Loucy (cell line): ENCODE data around the gene ANKRD34A.
"Not testable (repeated sequence)": the region's sequence is repeated elsewhere in the genome, so short reads cannot be mapped to it uniquely, and the experiment has no call there.

Source experiments
- H2AFZ ChIP-seq: fragments of 200-600 bp; sonication (generic); 2 replicates; pipeline ENCODE4 v1.6.0; 2016; ENCODE audit warnings: antibody characterized with exemption, mild to moderate bottlenecking, low read length, moderate library complexity
- H3F3A ChIP-seq: fragments of 200-600 bp; 2 replicates; pipeline ENCODE4 v1.6.0; 2016; ENCODE audit warnings: antibody characterized with exemption, low read depth, mild to moderate bottlenecking
- H3K27me3 ChIP-seq: fragments of 200-600 bp; sonication (generic); 2 replicates; pipeline ENCODE4 v1.6.1; 2014; ENCODE audit warnings: low read length, mild to moderate bottlenecking; ENCODE audit not compliant: insufficient read depth, poor library complexity, severe bottlenecking
- H3K36me3 ChIP-seq: fragments of 200-600 bp; sonication (generic); 2 replicates; pipeline ENCODE4 v1.6.1; 2016; ENCODE audit warnings: low read length; ENCODE audit not compliant: insufficient read depth
- H3K4me1 ChIP-seq: fragments of 200-600 bp; sonication (generic); 2 replicates; pipeline ENCODE4 v1.5.1; 2014; ENCODE audit warnings: low read length, mild to moderate bottlenecking; ENCODE audit not compliant: insufficient read depth, poor library complexity, severe bottlenecking
- H3K4me2 ChIP-seq: fragments of 200-600 bp; sonication (generic); 2 replicates; pipeline ENCODE4 v1.6.0; 2014; ENCODE audit warnings: antibody characterized with exemption, low read length, low read depth, mild to moderate bottlenecking; ENCODE audit not compliant: poor library complexity, severe bottlenecking
- H3K4me3 ChIP-seq: fragments of 200-600 bp; sonication (generic); 2 replicates; pipeline ENCODE4 v1.5.1; 2014; ENCODE audit warnings: low read length, mild to moderate bottlenecking, mixed read lengths; ENCODE audit not compliant: poor library complexity, severe bottlenecking
- H3K79me2 ChIP-seq: fragments of 200-600 bp; sonication (generic); 2 replicates; pipeline ENCODE4 v1.6.1; 2014; ENCODE audit warnings: low read length; ENCODE audit not compliant: insufficient read depth
- H3K9ac ChIP-seq: fragments of 200-600 bp; sonication (generic); 2 replicates; pipeline ENCODE4 v1.6.0; 2014; ENCODE audit warnings: mild to moderate bottlenecking, low read depth, low read length, moderate library complexity; ENCODE audit not compliant: poor library complexity, severe bottlenecking
- H3K9me2 ChIP-seq: fragments of 200-600 bp; sonication (generic); replicated peaks from 2 replicates; pipeline ENCODE4 v1.6.1; 2016; ENCODE audit warnings: low read depth, low read length, mixed read lengths
- H3K9me3 ChIP-seq: fragments of 200-600 bp; sonication (generic); 2 replicates; pipeline ENCODE4 v1.6.1; 2014; ENCODE audit warnings: mild to moderate bottlenecking, antibody characterized with exemption, low read length, low read depth; ENCODE audit not compliant: insufficient read depth
- H4K20me1 ChIP-seq: fragments of 200-600 bp; sonication (generic); 2 replicates; pipeline ENCODE4 v1.6.0; 2014; ENCODE audit warnings: antibody characterized with exemption, low read length, mild to moderate bottlenecking; ENCODE audit not compliant: insufficient read depth, poor library complexity, severe bottlenecking
- EZH2phosphoT487 ChIP-seq: fragments of 200-600 bp; IDR thresholded peaks from 2 replicates; pipeline ENCODE4 v1.6.1; 2018; ENCODE audit warnings: antibody characterized with exemption, mild to moderate bottlenecking, moderate library complexity, borderline replicate concordance
- TF ChIP-seq, protein P1 (sequence below): fragments of 200-600 bp; sonication (generic); conservative IDR thresholded peaks from 2 replicates; pipeline ENCODE4 v1.5.1; 2014; ENCODE audit warnings: mild to moderate bottlenecking, antibody characterized with exemption, low read length

The ANKRD34A gene

GRCh38 chr1:145936247-145936646 is 28.1 kb downstream of the ANKRD34A start:
- Histone ChIP-seq H3K9me3 (no peaks in the 10 kb centered on the region), H3F3A (no peaks in the 10 kb centered on the region), H3K4me2 (no peak overlapping the region), H3K9me2 (no peaks in the 10 kb centered on the region), H2AFZ (no peak overlapping the region), H3K79me2 (no peaks in the 10 kb centered on the region), H3K36me3 (peaks cover 35% of the 10 kb centered on the region; the same call in 1 of the 2 replicates), H3K4me1 (no peaks in the 10 kb centered on the region), H4K20me1 (no peaks in the 10 kb centered on the region), H3K27me3 (no peaks in the 10 kb centered on the region), H3K4me3 (no peak overlapping the region), H3K9ac (no peak overlapping the region)
- TF ChIP-seq EZH2phosphoT487, result no peak
- TF ChIP-seq, protein P1, sequence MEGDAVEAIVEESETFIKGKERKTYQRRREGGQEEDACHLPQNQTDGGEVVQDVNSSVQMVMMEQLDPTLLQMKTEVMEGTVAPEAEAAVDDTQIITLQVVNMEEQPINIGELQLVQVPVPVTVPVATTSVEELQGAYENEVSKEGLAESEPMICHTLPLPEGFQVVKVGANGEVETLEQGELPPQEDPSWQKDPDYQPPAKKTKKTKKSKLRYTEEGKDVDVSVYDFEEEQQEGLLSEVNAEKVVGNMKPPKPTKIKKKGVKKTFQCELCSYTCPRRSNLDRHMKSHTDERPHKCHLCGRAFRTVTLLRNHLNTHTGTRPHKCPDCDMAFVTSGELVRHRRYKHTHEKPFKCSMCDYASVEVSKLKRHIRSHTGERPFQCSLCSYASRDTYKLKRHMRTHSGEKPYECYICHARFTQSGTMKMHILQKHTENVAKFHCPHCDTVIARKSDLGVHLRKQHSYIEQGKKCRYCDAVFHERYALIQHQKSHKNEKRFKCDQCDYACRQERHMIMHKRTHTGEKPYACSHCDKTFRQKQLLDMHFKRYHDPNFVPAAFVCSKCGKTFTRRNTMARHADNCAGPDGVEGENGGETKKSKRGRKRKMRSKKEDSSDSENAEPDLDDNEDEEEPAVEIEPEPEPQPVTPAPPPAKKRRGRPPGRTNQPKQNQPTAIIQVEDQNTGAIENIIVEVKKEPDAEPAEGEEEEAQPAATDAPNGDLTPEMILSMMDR, result no peak

- H3K9me3 ChIP-seq, result no peaks in the 10 kb centered on the region
- H3K4me1 ChIP-seq, result no peaks in the 10 kb centered on the region
- no peaks in the 10 kb centered on the region for H4K20me1 ChIP-seq
- H3K79me2 ChIP-seq, result no peaks in the 10 kb centered on the region
- no peak overlapping the region for H2AFZ ChIP-seq
- no peak for TF ChIP-seq EZH2phosphoT487
- TF ChIP-seq, protein P1, result no peak
- H3F3A ChIP-seq, result no peaks in the 10 kb centered on the region
- no peaks in the 10 kb centered on the region for H3K27me3 ChIP-seq
- H3K36me3 ChIP-seq, result peaks cover 35% of the 10 kb centered on the region; the same call in 1 of the 2 replicates
- H3K9me2 ChIP-seq, result no peaks in the 10 kb centered on the region
- no peak overlapping the region for H3K4me2 ChIP-seq
- H3K9ac ChIP-seq, result no peak overlapping the region
- no peak overlapping the region for H3K4me3 ChIP-seq
Observed at GRCh38 chr1:145935708-145936107, 28.7 kb downstream of the ANKRD34A start.

DNA sequence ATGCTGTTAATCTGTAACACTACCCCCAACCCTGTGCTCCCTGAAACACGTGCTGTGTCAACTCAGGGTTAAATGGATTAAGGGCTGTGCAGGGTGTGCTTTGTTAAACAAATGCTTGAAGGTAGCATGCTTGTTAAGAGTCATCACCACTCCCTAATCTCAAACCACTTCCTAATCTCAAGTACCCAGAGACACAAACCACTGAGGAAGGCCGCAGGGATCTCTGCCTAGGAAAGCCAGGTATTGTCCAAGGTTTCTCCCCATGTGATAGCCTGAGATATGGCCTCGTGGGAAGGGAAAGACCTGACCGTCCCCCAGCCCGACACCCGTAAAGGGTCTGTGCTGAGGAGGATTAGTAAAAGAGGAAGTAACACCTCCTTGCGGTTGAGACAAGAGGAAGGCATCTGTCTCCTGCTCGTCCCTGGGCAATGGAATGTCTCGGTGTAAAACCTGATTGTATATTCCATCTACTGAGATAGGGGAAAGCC is 31.8 kb downstream of the ANKRD34A start:
- H2AFZ ChIP-seq, H3K9me2 ChIP-seq, H3F3A ChIP-seq, H4K20me1 ChIP-seq, H3K4me1 ChIP-seq, H3K27me3 ChIP-seq, H3K9ac ChIP-seq, H3K4me3 ChIP-seq, H3K4me2 ChIP-seq, H3K9me3 ChIP-seq: not testable (repeated sequence)
- Histone ChIP-seq H3K79me2 (peaks cover 14% of the 10 kb centered on the region), H3K36me3 (peaks cover 32% of the 10 kb centered on the region; the same call in 1 of the 2 replicates)

- H3K9me2 ChIP-seq, result no peaks in the 10 kb centered on the region
- H3K27me3 ChIP-seq, result no peaks in the 10 kb centered on the region
- peak overlapping the region; percentile 73 for H2AFZ ChIP-seq
- H3K9me3 ChIP-seq, result no peaks in the 10 kb centered on the region
- 0 out of 2 replicates have a peak, but pooled peaks cover 3% of the 10 kb centered on the region for H3F3A ChIP-seq
- peak overlapping the region; percentile 83 for H3K4me2 ChIP-seq
- H3K9ac ChIP-seq, result peak overlapping the region; percentile 100
- no peak for TF ChIP-seq EZH2phosphoT487
- TF ChIP-seq, protein P1, result no peak
- H3K4me3 ChIP-seq, result peak overlapping the region; percentile 99
- peaks cover 18% of the 10 kb centered on the region for H3K4me1 ChIP-seq
- peaks cover 6% of the 10 kb centered on the region; the same call in 1 of the 2 replicates for H3K36me3 ChIP-seq
- H3K79me2 ChIP-seq, result peaks cover 31% of the 10 kb centered on the region
- peaks cover 14% of the 10 kb centered on the region for H4K20me1 ChIP-seq
Observed at GRCh38 chr1:145927916-145928643, 36.3 kb downstream of the ANKRD34A start.
